CD4-positive, CD25-positive, alpha-beta regulatory T cell (primary cell): ENCODE data around the gene USP36. TPM values are rescaled to one million over a fixed set of nuclear protein-coding genes. Genes with fewer than 3 reads are reported as not detected.

Experiments used
- ATAC-seq, 2 donors: fragments of 150-1000 bp; cut with Tn5 transposase; one replicate each; pipeline ENCODE4 v1.10.0; 2021; ENCODE audit warnings: low read depth in 2 of 2, moderate number of reproducible peaks in 2 of 2, moderate library complexity in 1 of 2
- DNase-seq, 3 donors: peaks; one replicate each; pipeline versions ENCODE4 v3.0.0 to v3.0.0-alpha.2; 2012 to 2022; ENCODE audit warnings: mixed read lengths in 1 of 3
- H3K27ac ChIP-seq: one replicate; pipeline ENCODE4 v1.7.0; 2013; ENCODE audit warnings: mild to moderate bottlenecking, low read length; ENCODE audit not compliant: insufficient read depth, poor library complexity, severe bottlenecking
- H3K27me3 ChIP-seq: one replicate; pipeline ENCODE4 v1.7.0; 2013; ENCODE audit warnings: low read length; ENCODE audit not compliant: control insufficient read depth, insufficient read depth
- H3K36me3 ChIP-seq: one replicate; pipeline ENCODE4 v1.7.0; 2013; ENCODE audit warnings: mild to moderate bottlenecking, low read length, moderate library complexity; ENCODE audit not compliant: control insufficient read depth, insufficient read depth
- H3K4me1 ChIP-seq: 2 replicates; pipeline ENCODE4 v1.7.0; 2013; ENCODE audit warnings: mild to moderate bottlenecking, low read length; ENCODE audit not compliant: insufficient read depth, control insufficient read depth, poor library complexity, severe bottlenecking
- H3K4me3 ChIP-seq: one replicate; pipeline ENCODE4 v1.7.0; 2013; ENCODE audit warnings: low read depth, mild to moderate bottlenecking, low read length, moderate library complexity
- H3K9me3 ChIP-seq, 2 experiments: 1 replicate in 1 of 2; 2 replicates in 1 of 2; pipeline ENCODE4 v1.7.0; 2013; ENCODE audit warnings: low read length in 2 of 2, mild to moderate bottlenecking in 1 of 2, moderate library complexity in 1 of 2; ENCODE audit not compliant: control insufficient read depth in 2 of 2
- H3K27ac Mint-ChIP-seq, 3 donors: one replicate each; pipeline ENCODE4 v1.8.0; 2020 to 2022; ENCODE audit warnings: mild to moderate bottlenecking in 3 of 3, mixed read lengths in 3 of 3, moderate library complexity in 2 of 3
- H3K27me3 Mint-ChIP-seq: one replicate; pipeline ENCODE4 v1.8.0; 2022; ENCODE audit warnings: mild to moderate bottlenecking, mixed read lengths
- H3K36me3 Mint-ChIP-seq: one replicate; pipeline ENCODE4 v1.8.0; 2020; ENCODE audit warnings: mixed read lengths
- H3K4me1 Mint-ChIP-seq, 4 donors: one replicate each; pipeline ENCODE4 v1.8.0; 2020 to 2022; ENCODE audit warnings: mixed read lengths in 4 of 4, mild to moderate bottlenecking in 1 of 4
- H3K4me3 Mint-ChIP-seq, 4 donors: one replicate each; pipeline ENCODE4 v1.8.0; 2020 to 2022; ENCODE audit warnings: mild to moderate bottlenecking in 4 of 4, mixed read lengths in 4 of 4, moderate library complexity in 3 of 4
- H3K9me3 Mint-ChIP-seq, 7 donors: one replicate each; pipeline ENCODE4 v1.8.0; 2020 to 2022; ENCODE audit warnings: mixed read lengths in 7 of 7, mild to moderate bottlenecking in 3 of 7, moderate library complexity in 2 of 7
- polyA plus RNA-seq, 4 donors: library from polyadenylated mRNA; unstranded; fragments of 300-500 nt; fragmentation: Illumina TruSeq; gene quantifications; one replicate each; pipeline ENCODE4 v1.2.3, GENCODE V29; 2021
- total RNA-seq: library from RNA; stranded (reverse); gene quantifications from one replicate; pipeline ENCODE4 v1.2.3, GENCODE V29; 2022

USP36 gene
- total and polyA plus RNA-seq, 5 donors from 2014 or later = 19.6 to 407 (median 21.3) TPM

DNA sequence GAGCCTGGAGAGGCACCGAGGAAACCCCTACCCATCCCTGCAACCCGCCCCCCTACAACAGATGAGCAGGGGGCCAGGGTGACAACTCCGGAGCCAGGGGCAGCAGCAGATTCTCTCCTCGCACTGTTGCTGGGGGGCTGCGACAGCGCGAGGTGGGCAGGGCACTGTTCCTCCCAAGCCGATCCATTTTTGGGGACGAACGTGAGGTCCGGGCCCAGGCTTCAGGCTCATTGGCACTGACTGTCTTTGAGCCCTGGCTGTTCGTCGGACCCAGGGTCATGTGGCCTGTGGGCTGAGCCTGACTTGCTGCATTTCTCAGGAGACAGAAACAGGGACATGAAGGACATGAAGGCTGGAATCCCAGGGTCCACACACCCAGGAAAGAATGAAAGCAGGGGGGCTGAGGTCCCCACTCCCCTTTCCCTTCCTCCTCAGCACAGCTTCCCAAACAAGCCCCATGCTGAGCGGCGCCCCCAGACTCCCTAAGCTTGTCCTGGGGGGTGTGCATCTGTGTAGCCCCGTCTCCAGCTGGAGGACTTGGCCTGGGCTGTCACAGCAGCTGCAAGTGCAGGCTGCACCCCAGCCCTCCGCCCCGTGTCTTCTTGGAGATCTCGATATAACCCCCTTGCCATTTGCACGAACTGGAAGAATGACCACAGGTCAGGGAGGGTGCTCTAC, 43.7 kb upstream of the USP36 start:
- peaks cover 8 to 38% (median 11%) of the 10 kb centered on the region in 4 donors for H3K4me1 Mint-ChIP-seq
- Histone ChIP-seq H3K4me3 (no peak overlapping the region), H3K27ac (no peak overlapping the region), H3K9me3 (no peaks in the 10 kb centered on the region), H3K27me3 (no peaks in the 10 kb centered on the region), H3K36me3 (no peaks in the 10 kb centered on the region), H3K4me1 (peaks cover 22% of the 10 kb centered on the region)
- ATAC-seq (no peak), DNase-seq (no peak)
- H3K36me3 Mint-ChIP-seq = no peaks in the 10 kb centered on the region
- peak overlapping the region in 1 of 3 donors; percentile 25 for H3K27ac Mint-ChIP-seq
- H3K9me3 Mint-ChIP-seq = peaks cover 0 to 1% (median 0%) of the 10 kb centered on the region in 7 donors
- no peak overlapping the region for H3K4me3 Mint-ChIP-seq
- peaks cover 4% of the 10 kb centered on the region for H3K27me3 Mint-ChIP-seq

DNA sequence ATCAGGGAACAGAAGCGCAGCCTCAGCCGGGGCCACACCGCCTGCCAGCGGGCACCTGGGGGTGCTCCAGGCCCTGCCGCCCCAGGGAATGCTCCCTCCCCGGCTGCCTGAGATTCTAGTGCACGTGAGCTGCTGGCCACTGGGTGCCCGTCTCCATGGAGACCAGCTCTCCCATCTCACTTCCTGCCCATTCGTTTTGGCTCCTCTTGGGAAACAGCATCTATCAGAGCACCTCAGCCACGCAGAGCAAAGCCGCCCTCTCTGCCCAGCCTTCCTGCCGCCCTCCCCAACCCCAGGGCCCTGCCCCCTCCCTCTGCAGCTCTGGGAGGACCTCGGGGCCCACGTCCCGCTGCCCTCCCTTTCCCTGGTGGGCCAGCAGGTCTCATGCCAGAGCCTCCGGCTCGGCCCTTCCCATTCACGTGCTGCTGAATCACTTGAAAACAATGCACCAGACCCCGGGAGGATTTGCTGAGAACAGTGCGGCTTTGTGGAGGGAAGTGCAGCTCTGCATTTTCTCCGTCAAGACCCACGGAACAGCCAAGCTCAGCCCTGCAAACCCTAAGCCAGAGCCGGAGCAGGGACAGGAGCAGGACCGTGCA, 43.0 kb upstream of the USP36 start:
- peak overlapping the region; percentile 42 to 71 (median 47) for H3K27ac Mint-ChIP-seq
- H3K4me1 Mint-ChIP-seq = peaks cover 8 to 38% (median 9%) of the 10 kb centered on the region in 4 donors
- Histone ChIP-seq H3K27ac (no peak overlapping the region), H3K9me3 (no peaks in the 10 kb centered on the region), H3K27me3 (no peaks in the 10 kb centered on the region), H3K36me3 (no peaks in the 10 kb centered on the region), H3K4me1 (peaks cover 21% of the 10 kb centered on the region), H3K4me3 (no peak overlapping the region)
- H3K27me3 Mint-ChIP-seq = peaks cover 4% of the 10 kb centered on the region
- ATAC-seq (peak in 1 of 2 donors; percentile 15), DNase-seq (no peak)
- H3K9me3 Mint-ChIP-seq = peaks cover 0 to 1% (median 0%) of the 10 kb centered on the region in 7 donors
- H3K36me3 Mint-ChIP-seq = no peaks in the 10 kb centered on the region
- H3K4me3 Mint-ChIP-seq = peak overlapping the region in 1 of 4 donors; percentile 46

DNA sequence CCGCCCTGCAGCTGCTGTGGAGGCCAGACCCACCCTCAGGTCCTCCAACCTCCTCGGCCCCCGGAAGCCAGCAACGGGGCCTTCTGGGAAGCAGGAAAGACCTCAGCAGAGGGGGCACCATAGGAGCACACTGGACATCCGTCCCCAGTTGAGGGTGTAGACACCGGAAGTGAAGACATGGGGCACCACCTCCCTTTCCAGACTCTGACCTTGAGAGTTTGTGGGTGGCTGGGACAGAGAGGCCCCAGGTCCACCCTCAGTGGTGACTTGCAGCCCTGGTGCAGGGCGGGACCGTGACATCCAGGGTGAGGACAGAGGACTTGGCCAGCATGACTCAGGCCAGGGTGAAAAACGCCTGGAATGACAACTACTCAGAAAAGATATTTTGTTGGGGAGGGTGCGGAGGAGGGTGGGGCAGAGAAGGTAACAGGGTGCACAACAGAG, 42.5 kb upstream of the USP36 start:
- Mint-ChIP-seq H3K4me3 (peak overlapping the region in 2 of 4 donors; percentile 29 to 46), H3K36me3 (no peaks in the 10 kb centered on the region), H3K9me3 (peaks cover 0 to 1% (median 0%) of the 10 kb centered on the region in 7 donors), H3K4me1 (peaks cover 8 to 40% (median 8%) of the 10 kb centered on the region in 4 donors), H3K27ac (peak overlapping the region in 2 of 3 donors; percentile 47 to 71), H3K27me3 (peaks cover 4% of the 10 kb centered on the region)
- Histone ChIP-seq H3K36me3 (no peaks in the 10 kb centered on the region), H3K4me3 (no peak overlapping the region), H3K27me3 (no peaks in the 10 kb centered on the region), H3K27ac (no peak overlapping the region), H3K4me1 (peaks cover 21% of the 10 kb centered on the region), H3K9me3 (no peaks in the 10 kb centered on the region)
- DNase-seq (peak in 1 of 3 donors; percentile 38), ATAC-seq (peak; percentile 24 to 32)

DNA sequence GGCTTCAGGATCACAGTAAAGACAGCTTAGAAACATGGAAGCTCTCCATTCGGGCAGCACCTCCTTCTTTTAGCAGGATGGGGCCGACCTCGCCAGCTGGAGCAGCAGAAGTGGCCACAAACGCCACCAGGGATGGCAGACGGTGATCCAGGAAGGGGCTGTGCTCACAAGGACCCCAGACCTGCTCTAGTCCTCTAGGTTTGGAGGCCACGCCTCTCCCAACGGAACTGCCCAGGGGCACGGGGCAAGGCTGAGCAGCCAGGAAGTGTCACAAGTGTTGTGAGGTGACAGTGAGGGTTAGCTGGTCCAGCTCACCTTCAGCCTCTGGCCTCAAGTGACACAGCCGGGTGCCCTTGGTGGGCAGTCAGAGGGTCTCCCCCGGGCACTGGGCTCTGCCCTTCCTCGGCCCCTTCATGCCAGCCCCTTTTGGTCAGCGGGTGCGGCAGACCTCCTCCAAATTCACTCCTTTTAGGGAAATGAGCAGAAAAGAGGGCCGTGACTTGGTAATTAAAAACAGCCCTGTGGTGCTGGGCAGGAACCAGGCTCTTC, 42.0 kb upstream of the USP36 start:
- ATAC-seq (no peak), DNase-seq (no peak)
- no peaks in the 10 kb centered on the region for H3K9me3 ChIP-seq
- Mint-ChIP-seq H3K27ac (peak overlapping the region; percentile 47 to 71 (median 51)), H3K4me3 (no peak overlapping the region), H3K9me3 (peaks cover 0 to 1% (median 0%) of the 10 kb centered on the region in 7 donors), H3K4me1 (peaks cover 8 to 43% (median 8%) of the 10 kb centered on the region in 4 donors), H3K36me3 (no peaks in the 10 kb centered on the region), H3K27me3 (no peaks in the 10 kb centered on the region)
- H3K27me3 ChIP-seq = no peaks in the 10 kb centered on the region
- peaks cover 21% of the 10 kb centered on the region for H3K4me1 ChIP-seq
- no peak overlapping the region for H3K27ac ChIP-seq
- no peaks in the 10 kb centered on the region for H3K36me3 ChIP-seq
- H3K4me3 ChIP-seq = no peak overlapping the region

DNA sequence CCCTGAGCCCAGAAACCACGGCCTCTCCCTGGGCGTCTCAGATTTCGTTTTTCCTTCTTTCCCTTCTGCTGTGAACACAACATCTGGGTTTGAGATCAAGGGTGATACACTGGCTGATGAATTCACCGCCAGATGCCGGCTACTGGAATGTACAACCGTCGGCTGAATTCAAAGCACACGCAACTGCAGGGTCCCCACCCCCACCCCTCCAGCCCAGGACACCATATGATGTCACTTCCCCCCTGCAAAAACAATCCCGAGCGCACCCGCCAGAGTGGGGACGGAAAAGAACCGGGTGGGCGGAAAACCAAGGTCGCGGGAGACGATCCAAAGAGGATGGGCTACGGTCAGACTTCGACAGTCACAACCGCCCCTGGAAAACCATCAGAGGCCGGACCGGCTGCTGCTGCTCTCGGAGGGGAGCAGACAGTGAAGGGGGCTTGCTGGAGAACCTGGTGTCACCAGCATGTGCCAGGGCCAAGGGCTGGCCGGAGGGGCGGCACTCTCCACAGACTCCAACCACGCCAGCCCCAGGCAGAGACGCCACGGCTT, 39.1 kb upstream of the USP36 start:
- peak overlapping the region; percentile 84 to 93 (median 86) for H3K27ac Mint-ChIP-seq
- DNase-seq = peak in 2 of 3 donors; percentile 35 to 78
- H3K4me3 Mint-ChIP-seq = peak overlapping the region; percentile 33 to 86 (median 74)
- peaks cover 0 to 49% (median 8%) of the 10 kb centered on the region in 4 donors for H3K4me1 Mint-ChIP-seq
- peak overlapping the region; percentile 50 for H3K4me3 ChIP-seq
- no peaks in the 10 kb centered on the region for H3K9me3 Mint-ChIP-seq
- peak overlapping the region; percentile 47 for H3K27ac ChIP-seq
- peaks cover 5% of the 10 kb centered on the region for H3K27me3 Mint-ChIP-seq
- peaks cover 21% of the 10 kb centered on the region for H3K4me1 ChIP-seq
- no peaks in the 10 kb centered on the region for H3K27me3 ChIP-seq
- no peaks in the 10 kb centered on the region for H3K36me3 ChIP-seq
- no peaks in the 10 kb centered on the region for H3K36me3 Mint-ChIP-seq
- peak in 1 of 2 donors; percentile 42 for ATAC-seq
- no peaks in the 10 kb centered on the region for H3K9me3 ChIP-seq

DNA sequence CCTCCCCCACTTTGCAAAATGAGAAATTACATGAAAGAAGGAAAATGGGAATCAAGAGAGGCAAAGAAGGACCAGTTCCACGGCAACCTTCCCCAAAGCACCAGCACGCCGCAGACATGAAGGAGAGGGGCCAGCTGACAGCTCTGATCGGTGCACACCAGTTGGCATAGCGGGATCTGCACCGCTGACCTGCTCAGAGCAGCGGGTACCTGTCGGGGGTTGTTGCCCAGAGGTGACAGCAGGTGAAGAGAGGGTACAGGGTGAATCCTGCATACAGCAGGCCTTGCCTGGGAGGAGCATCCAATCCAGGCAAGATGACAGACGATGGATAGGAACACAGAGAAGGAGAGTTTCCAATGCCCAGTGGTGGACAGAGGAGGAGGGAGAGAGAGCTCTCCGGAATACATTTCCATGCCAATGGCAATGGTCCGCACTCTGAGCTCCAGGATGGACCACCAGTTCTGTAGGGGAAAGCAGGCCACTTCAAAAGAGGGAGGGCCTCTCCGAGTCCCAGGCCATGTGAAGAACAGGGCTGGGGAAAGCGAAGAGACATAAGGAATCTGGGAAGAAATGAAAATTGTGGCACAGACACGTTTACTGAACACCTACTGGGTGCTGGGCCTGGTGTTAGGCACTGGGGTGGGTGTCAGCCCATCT, 38.4 kb upstream of the USP36 start:
- no peaks in the 10 kb centered on the region for H3K36me3 ChIP-seq
- ATAC-seq = no peak
- H3K27me3 ChIP-seq = no peaks in the 10 kb centered on the region
- no peaks in the 10 kb centered on the region for H3K36me3 Mint-ChIP-seq
- no peak overlapping the region for H3K27ac ChIP-seq
- H3K9me3 ChIP-seq = no peaks in the 10 kb centered on the region
- peak overlapping the region; percentile 50 for H3K4me3 ChIP-seq
- H3K9me3 Mint-ChIP-seq = no peaks in the 10 kb centered on the region
- peak overlapping the region in 3 of 4 donors; percentile 33 to 86 (median 79) for H3K4me3 Mint-ChIP-seq
- DNase-seq = no peak
- H3K27me3 Mint-ChIP-seq = peaks cover 5% of the 10 kb centered on the region
- H3K4me1 Mint-ChIP-seq = peaks cover 0 to 49% (median 8%) of the 10 kb centered on the region in 4 donors
- H3K4me1 ChIP-seq = peaks cover 21% of the 10 kb centered on the region
- H3K27ac Mint-ChIP-seq = peak overlapping the region; percentile 76 to 93 (median 84)

DNA sequence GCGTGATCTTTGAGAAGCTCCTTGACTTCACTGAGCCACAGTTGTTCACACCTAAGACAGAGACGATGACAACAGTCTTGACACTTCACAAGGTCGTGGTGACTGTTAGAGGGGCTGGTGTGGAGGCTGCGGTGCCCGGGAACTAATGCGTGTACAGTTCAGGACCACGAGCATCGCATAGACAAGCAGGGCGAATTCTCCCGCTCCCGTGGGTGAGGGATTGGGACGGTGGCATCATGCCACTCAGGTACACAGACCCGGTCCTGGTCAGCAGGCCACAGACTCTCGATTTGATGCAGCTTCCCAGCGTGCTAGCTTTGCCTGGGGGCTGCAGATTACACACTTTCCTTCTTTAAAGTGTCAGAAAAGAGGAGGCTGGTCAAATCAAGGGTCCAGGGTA, 37.6 kb upstream of the USP36 start:
- Mint-ChIP-seq H3K4me1 (peaks cover 0 to 43% (median 8%) of the 10 kb centered on the region in 4 donors), H3K9me3 (no peaks in the 10 kb centered on the region), H3K27me3 (peaks cover 5% of the 10 kb centered on the region), H3K4me3 (peak overlapping the region in 2 of 4 donors; percentile 25 to 63), H3K36me3 (no peaks in the 10 kb centered on the region), H3K27ac (peak overlapping the region in 1 of 3 donors; percentile 68)
- ATAC-seq (no peak), DNase-seq (no peak)
- no peak overlapping the region for H3K4me3 ChIP-seq
- H3K27me3 ChIP-seq = no peaks in the 10 kb centered on the region
- no peak overlapping the region for H3K27ac ChIP-seq
- H3K9me3 ChIP-seq = no peaks in the 10 kb centered on the region
- H3K36me3 ChIP-seq = no peaks in the 10 kb centered on the region
- peaks cover 21% of the 10 kb centered on the region for H3K4me1 ChIP-seq
